HEK293T (cell line): ENCODE measurements around the gene SPTLC3.

Source experiments
- ARNT ChIP-seq: fragments of 450-650 bp; IDR thresholded peaks from 2 replicates; pipeline ENCODE4 v1.6.1; 2017; ENCODE audit warnings: mild to moderate bottlenecking
- BHLHE40 ChIP-seq: fragments of 450-650 bp; IDR thresholded peaks from 2 replicates; pipeline ENCODE4 v1.6.1; 2016; ENCODE audit warnings: mild to moderate bottlenecking, moderate library complexity, borderline replicate concordance
- ELF4 ChIP-seq: fragments of 450-650 bp; IDR thresholded peaks from 2 replicates; pipeline ENCODE4 v1.6.1; 2017; ENCODE audit warnings: antibody characterized with exemption
- FOXA1 ChIP-seq: fragments of 450-650 bp; IDR thresholded peaks from 2 replicates; pipeline ENCODE4 v1.6.1; 2016; ENCODE audit warnings: mild to moderate bottlenecking
- FOXK2 ChIP-seq: fragments of 450-650 bp; IDR thresholded peaks from 2 replicates; pipeline ENCODE4 v1.6.1; 2016; ENCODE audit warnings: mild to moderate bottlenecking
- FOXM1 ChIP-seq: fragments of 450-650 bp; IDR thresholded peaks from 2 replicates; pipeline ENCODE4 v1.6.1; 2017; ENCODE audit warnings: mild to moderate bottlenecking, borderline replicate concordance
- HDGF ChIP-seq: fragments of 450-650 bp; IDR thresholded peaks from 2 replicates; pipeline ENCODE4 v1.6.1; 2017; ENCODE audit warnings: antibody characterized with exemption, borderline replicate concordance
- L3MBTL2 ChIP-seq: fragments of 450-650 bp; conservative IDR thresholded peaks from 2 replicates; pipeline ENCODE4 v1.6.1; 2016; ENCODE audit warnings: mild to moderate bottlenecking
- LEF1 ChIP-seq: fragments of 450-650 bp; IDR thresholded peaks from 2 replicates; pipeline ENCODE4 v1.6.1; 2017; ENCODE audit warnings: mild to moderate bottlenecking, borderline replicate concordance
- NFRKB ChIP-seq: fragments of 450-650 bp; IDR thresholded peaks from 2 replicates; pipeline ENCODE4 v1.6.1; 2016; ENCODE audit warnings: mild to moderate bottlenecking, moderate library complexity
- SP1 ChIP-seq: fragments of 450-650 bp; IDR thresholded peaks from 2 replicates; pipeline ENCODE4 v1.6.1; 2017
- SUZ12 ChIP-seq: fragments of 450-650 bp; IDR thresholded peaks from 2 replicates; pipeline ENCODE4 v1.6.1; 2016; ENCODE audit warnings: mild to moderate bottlenecking
- TARDBP ChIP-seq: fragments of 450-650 bp; IDR thresholded peaks from 2 replicates; pipeline ENCODE4 v1.6.1; 2016
- TF ChIP-seq, protein P1 (sequence below): fragments of 450-650 bp; IDR thresholded peaks from 2 replicates; pipeline ENCODE4 v1.6.1; 2016

DNA sequence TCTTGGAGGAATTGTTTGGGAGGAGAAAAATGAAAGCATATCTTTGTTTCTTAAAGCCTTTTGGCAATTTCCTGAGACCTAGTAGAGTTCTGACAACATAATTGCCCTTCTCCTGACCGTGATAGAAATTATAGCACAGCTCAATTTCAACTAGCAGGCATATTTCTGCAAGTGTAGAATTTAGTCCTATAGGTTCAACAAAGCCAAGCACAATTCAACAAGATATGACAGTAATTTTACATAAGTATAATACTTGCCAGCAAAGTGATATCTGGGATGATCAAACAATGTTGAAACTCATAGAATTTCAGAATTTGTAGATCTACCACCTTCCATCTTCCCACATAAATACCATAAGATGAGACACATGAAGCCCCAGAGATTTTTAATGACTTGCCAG, 73.1 kb downstream of the SPTLC3 start:
- TF ChIP-seq L3MBTL2 (no peak), ELF4 (no peak), FOXA1 (no peak), LEF1 (no peak), FOXK2 (no peak), FOXM1 (no peak), NFRKB (no peak), SUZ12 (no peak), SP1 (no peak), HDGF (no peak), BHLHE40 (no peak), TARDBP (no peak), ARNT (no peak)
- TF ChIP-seq, protein P1, sequence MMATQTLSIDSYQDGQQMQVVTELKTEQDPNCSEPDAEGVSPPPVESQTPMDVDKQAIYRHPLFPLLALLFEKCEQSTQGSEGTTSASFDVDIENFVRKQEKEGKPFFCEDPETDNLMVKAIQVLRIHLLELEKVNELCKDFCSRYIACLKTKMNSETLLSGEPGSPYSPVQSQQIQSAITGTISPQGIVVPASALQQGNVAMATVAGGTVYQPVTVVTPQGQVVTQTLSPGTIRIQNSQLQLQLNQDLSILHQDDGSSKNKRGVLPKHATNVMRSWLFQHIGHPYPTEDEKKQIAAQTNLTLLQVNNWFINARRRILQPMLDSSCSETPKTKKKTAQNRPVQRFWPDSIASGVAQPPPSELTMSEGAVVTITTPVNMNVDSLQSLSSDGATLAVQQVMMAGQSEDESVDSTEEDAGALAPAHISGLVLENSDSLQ, result no peak
